A549 treated with AZD9567 at 1 μM for 4 hours (cell line): ENCODE data around the gene HYAL3. TPM values are rescaled to one million over a fixed set of nuclear protein-coding genes. Genes with fewer than 3 reads are reported as not detected.

Experiments used
- total RNA-seq: library from RNA; stranded (reverse); fragments of 200-300 nt; extraction: Qiagen RNA extraction; gene quantifications from 5 replicates; pipeline ENCODE4 v1.2.3, GENCODE V29; 2022; ENCODE audit not compliant: insufficient read depth

HYAL3 gene
- 6.8 to 10.1 TPM (median 8.3 TPM) in 5 replicates for total RNA-seq

GRCh38 chr3:50298836-50299637 lies at the start of gene HYAL3, which contains the start of gene NAA80:
Gene HYAL3, minus strand, starts transcription at chr3:50299405. Its CDS starts 3,803 bp downstream, at chr3:50295602.
Gene NAA80, minus strand, starts transcription at chr3:50299405. Its CDS starts 1,942 bp downstream, at chr3:50297463.

GRCh38 chr3:50345586-50346234 lies 46.5 kb upstream of the HYAL3 start, which contains the start of gene ZMYND10:
Gene ZMYND10, minus strand, starts transcription at chr3:50345732. Its CDS starts 153 bp downstream, at chr3:50345579.

GRCh38 chr3:50340448-50341329 lies 41.5 kb upstream of the HYAL3 start, which contains the start of gene RASSF1:
Gene RASSF1, minus strand, starts transcription at chr3:50340836. Its CDS starts 31 bp downstream, at chr3:50340805.

GRCh38 chr3:50327943-50328691 lies 28.9 kb upstream of the HYAL3 start, which contains the start of gene TUSC2:
Gene TUSC2, minus strand, starts transcription at chr3:50328223. Its CDS starts 124 bp downstream, at chr3:50328099.

GRCh38 chr3:50322386-50323091 lies 23.3 kb upstream of the HYAL3 start, which contains the start of gene HYAL2:
Gene HYAL2, minus strand, starts transcription at chr3:50322745. Its CDS starts 2,256 bp downstream, at chr3:50320489.

GRCh38 chr3:50303013-50303815 lies 4.0 kb upstream of the HYAL3 start, which contains the start of gene HYAL1:
Gene HYAL1, minus strand, starts transcription at chr3:50303574. Its CDS starts 618 bp downstream, at chr3:50302956.

GRCh38 chr3:50292159-50293078 lies 6.8 kb downstream of the HYAL3 start, which contains the start of gene IFRD2:
Gene IFRD2, minus strand, starts transcription at chr3:50292429. Its CDS starts 155 bp downstream, at chr3:50292274.

GRCh38 chr3:50278880-50279224 lies 20.4 kb downstream of the HYAL3 start, which contains the start of gene LSMEM2:
Gene LSMEM2, plus strand, starts transcription at chr3:50279087. Its CDS starts 27 bp downstream, at chr3:50279114.

GRCh38 chr3:50268703-50269451 lies 30.3 kb downstream of the HYAL3 start, which contains the start of gene SEMA3B:
Gene SEMA3B, plus strand, starts transcription at chr3:50269147. Its CDS starts 94 bp downstream, at chr3:50269241.

Other genes with a start within 250 kb of the HYAL3 start
- 24.9 to 39.4 TPM (median 39.0 TPM) in 5 replicates for gene RBM5, start 210.5 kb downstream of the HYAL3 start, total RNA-seq
- 9.3 to 14.6 TPM (median 13.9 TPM) in 5 replicates for gene SEMA3F, start 144.1 kb downstream of the HYAL3 start, total RNA-seq
- gene GNAT1, start 107.8 kb downstream of the HYAL3 start, total RNA-seq: not detected in 5 replicates
- 0.05 to 0.09 TPM in 2 of 5 replicates, not detected in the others for gene SLC38A3, start 94.1 kb downstream of the HYAL3 start, total RNA-seq
- 37.0 to 49.5 TPM (median 48.2 TPM) in 5 replicates for gene GNAI2, start 63.2 kb downstream of the HYAL3 start, total RNA-seq
- gene SEMA3B, start 30.3 kb downstream of the HYAL3 start, total RNA-seq: 6.3 to 12.7 TPM (median 6.7 TPM) in 5 replicates
- gene LSMEM2, start 20.3 kb downstream of the HYAL3 start, total RNA-seq: 0.07 to 0.08 TPM (median 0.07 TPM) in 4 of 5 replicates, not detected in the other
- 64.7 to 88.5 TPM (median 84.1 TPM) in 5 replicates for gene IFRD2, start 7.0 kb downstream of the HYAL3 start, total RNA-seq
- 4.3 to 8.6 TPM (median 8.3 TPM) in 5 replicates for gene NAA80, start within 50 bp of the HYAL3 start, total RNA-seq
- gene HYAL1, start 4.2 kb upstream of the HYAL3 start, total RNA-seq: 0.40 to 0.48 TPM (median 0.46 TPM) in 4 of 5 replicates, not detected in the other
- 26.8 to 33.6 TPM (median 30.4 TPM) in 5 replicates for gene HYAL2, start 23.3 kb upstream of the HYAL3 start, total RNA-seq
- gene TUSC2, start 28.8 kb upstream of the HYAL3 start, total RNA-seq: 19.8 to 39.8 TPM (median 36.5 TPM) in 5 replicates
- gene RASSF1, start 41.4 kb upstream of the HYAL3 start, total RNA-seq: 14.4 to 22.0 TPM (median 21.2 TPM) in 5 replicates
- gene ZMYND10, start 46.3 kb upstream of the HYAL3 start, total RNA-seq: 0.86 to 1.5 TPM (median 1.2 TPM) in 4 of 5 replicates, not detected in the other
- 13.4 to 15.4 TPM (median 14.4 TPM) in 5 replicates for gene NPRL2, start 51.4 kb upstream of the HYAL3 start, total RNA-seq
- gene CYB561D2, start 51.5 kb upstream of the HYAL3 start, total RNA-seq: 15.1 to 22.0 TPM (median 20.1 TPM) in 5 replicates
- gene TMEM115, start 60.1 kb upstream of the HYAL3 start, total RNA-seq: 33.9 to 47.2 TPM (median 45.6 TPM) in 5 replicates
- 0.37 to 1.8 TPM (median 0.64 TPM) in 5 replicates for gene CACNA2D2, start 204.2 kb upstream of the HYAL3 start, total RNA-seq